Activated CD8-positive, alpha-beta memory T cell treated with anti-CD3 and anti-CD28 coated beads, Interleukin-2, amount 50 U/mL, for 24 hours (primary cell): ENCODE data around the gene VWA3A.
"Not testable (repeated sequence)": the region's sequence is repeated elsewhere in the genome, so short reads cannot be mapped to it uniquely, and the experiment has no call there.

Experiments
- DNase-seq: peaks from one replicate; pipeline ENCODE4 v3.0.0-alpha.2; 2020; ENCODE audit errors: extremely low read depth

VWA3A gene

GRCh38 chr16:22132801-22133200 lies 40.5 kb downstream of the VWA3A start:
- DNase-seq, result no peak

DNA sequence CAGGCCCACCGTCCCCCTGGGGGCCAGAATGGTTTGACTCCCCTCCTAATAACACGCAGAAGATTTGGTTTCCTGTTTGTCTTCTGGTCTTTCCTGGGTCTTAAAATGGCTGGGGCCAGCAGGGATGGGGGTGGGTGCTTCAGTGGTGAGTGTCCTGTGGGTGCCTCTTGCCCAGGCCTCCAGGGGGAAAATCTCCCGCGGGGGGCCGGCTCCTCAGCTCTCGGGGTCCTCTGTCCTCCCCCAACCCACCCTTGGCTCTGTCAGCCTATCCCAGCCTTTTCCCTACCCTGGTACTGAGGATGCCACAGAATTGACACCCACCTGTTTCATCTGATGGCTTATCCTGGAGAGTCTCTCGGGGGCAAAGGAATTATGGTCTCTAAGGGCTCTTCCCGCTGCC lies 46.1 kb downstream of the VWA3A start:
- DNase-seq, result no peak

DNA sequence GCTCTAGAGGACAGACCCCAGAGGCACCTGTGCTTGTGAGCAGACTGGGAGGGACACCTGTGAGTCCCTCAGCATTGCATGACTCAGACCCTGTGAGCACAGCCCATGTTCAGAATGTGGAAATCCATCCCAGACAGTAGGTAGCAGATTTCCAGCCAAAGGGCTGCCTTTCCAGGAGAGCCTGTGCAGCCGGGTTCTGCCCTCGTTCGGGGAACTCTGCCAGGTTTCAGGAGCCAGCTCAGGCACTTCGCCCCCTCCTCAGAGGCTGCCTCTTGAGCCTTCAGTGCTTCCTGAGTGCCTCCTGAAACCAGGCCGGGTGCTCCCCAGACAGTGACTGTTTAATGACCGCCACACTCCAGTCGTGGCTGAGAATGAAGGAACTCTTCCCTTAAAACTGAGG lies 46.7 kb downstream of the VWA3A start:
- DNase-seq, result no peak

GRCh38 chr16:22139732-22140131 lies 47.4 kb downstream of the VWA3A start:
- DNase-seq, result no peak

DNA sequence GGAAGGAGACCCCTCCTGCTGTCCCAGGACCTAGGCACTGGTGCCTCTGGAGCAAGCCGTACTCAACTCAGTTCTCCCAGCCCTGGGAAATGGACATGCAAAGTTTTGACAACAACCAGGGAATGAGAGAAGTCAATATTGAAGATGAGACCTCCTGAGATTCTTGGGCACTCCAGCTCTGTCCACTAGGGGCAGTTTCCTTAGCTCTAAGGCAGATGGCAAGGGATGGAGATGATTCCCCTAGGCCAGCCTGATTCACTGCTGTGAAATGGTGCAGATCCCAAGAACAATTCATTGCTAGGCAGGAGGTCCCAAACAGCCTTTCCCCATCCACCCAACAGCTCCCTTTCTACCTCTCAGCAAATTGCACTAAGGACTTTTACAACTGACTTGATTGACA lies 49.4 kb downstream of the VWA3A start:
- no peak for DNase-seq

GRCh38 chr16:22144520-22144919 lies 52.2 kb downstream of the VWA3A start:
- no peak for DNase-seq

DNA sequence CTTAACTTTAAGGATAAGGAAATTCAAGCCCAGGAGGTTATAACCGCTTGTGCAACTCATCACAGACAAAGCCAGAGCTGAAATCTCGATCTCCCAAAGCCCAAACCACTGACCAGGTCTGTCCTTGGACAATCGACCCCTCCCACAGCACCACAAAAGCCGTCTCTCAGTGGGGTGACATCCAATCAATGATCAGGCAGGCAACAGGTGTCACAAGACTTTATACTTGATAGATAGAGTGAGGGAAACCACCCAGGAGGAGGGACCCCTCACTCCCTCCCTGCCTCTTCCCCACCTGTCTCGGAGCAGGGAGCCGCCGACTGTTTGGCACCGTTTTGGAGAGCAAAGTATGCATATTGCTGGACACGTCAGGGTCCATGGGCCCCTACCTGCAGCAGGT lies 55.5 kb downstream of the VWA3A start:
- no peak for DNase-seq

GRCh38 chr16:22151246-22151998 lies 59.1 kb downstream of the VWA3A start:
- no peak for DNase-seq

DNA sequence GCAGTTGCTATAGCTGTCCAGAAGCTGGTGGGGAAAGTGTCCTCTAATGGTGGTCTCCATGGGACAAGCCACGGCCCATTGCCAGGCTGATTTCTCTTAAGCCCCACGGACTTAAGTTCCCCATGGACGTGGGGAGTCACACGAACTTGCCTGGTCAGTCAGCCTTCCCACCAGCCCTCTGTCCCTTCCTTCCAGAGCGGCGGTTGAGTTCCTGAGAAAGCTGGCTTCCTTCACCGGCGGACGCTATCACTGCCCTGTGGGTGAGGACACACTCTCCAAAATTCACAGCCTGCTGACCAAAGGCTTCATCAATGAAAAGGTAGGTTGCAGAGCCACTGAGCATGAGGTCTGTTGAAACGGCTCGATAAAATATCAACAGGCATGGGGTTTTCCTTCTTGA lies 60.0 kb downstream of the VWA3A start:
- DNase-seq, result no peak

- DNase-seq, result not testable (repeated sequence)
Measured at GRCh38 chr16:22153078-22153477, 60.7 kb downstream of the VWA3A start.

DNA sequence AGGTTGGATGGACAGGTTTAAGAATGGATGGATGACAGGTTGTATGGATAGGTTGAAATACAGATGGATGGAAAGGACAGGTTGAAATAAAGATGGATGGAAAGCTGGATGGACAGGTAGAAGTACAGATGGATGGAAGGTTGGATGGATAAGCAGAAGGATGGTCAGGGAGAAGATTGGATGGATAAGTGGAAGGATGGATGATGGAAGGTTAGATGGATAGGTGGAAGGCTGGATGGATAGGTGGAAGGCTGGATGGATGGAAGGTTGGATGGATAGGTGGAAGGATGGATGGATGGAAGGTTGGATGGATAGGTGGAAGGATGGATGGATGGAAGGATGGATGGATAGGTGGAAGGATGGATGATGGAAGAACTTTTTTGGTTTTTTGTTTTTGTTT lies 69.1 kb downstream of the VWA3A start:
- DNase-seq, result no peak

DNA sequence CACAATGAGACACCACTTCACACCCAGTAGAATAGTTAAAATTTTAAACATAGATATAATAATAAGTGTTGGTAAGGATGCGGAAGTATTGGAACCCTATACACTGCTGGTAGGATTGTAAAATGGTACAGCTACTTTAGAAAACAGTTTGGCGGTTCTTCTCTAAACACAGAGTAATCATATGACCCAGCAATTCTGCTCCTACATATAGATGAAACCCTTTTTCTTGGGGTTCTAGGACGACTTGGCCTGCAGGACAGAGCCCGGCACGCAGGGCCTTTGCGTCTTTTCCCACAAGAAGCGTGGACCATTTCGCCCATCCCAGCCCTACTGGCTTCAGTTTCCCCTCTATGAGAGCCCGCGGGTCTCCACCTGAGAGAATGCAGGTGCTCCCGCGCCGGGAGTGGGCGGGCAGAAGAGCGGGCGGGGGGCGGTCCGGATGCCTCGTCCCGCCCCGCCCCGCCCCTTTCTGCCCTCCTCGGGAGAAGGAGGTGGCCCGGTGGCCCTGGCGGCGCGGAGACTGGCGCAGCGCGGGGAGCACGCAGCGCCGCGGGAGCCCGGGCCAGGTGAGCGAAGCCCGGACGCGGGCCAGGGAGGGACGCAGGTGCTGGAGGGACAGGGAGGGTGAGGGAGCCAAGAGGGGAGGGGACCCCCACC lies 69.8 kb downstream of the VWA3A start, which contains the start of gene SDR42E2:
SDR42E2 (plus strand) TSS at position 508 of the 657 bp plus-strand sequence. CDS start 3,077 bp downstream, outside the sequence.
- DNase-seq, result no peak

- DNase-seq, result no peak
Measured at GRCh38 chr16:22162656-22163009, 70.3 kb downstream of the VWA3A start.

GRCh38 chr16:22163806-22164205 lies 71.5 kb downstream of the VWA3A start:
- no peak for DNase-seq

DNA sequence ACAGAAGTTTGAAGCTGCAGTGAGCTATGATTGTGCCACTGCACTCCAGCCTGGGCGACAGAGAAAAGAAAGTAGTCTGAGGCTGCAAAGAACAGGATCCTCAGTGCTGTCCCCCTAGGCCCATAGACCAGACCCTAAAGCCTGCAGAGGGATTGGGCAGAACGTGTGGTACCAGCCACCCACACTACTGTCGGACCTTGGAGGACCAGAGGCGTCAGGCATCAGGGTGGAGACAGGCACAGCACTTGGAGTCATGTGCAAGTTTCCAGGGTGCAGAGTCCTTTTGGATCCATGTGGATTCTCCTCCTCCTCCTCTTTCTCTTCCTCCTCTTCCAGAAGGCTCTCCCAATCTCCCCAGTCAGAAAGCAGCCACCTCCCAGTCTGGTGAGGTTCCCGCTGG lies 72.1 kb downstream of the VWA3A start:
- no peak for DNase-seq

DNA sequence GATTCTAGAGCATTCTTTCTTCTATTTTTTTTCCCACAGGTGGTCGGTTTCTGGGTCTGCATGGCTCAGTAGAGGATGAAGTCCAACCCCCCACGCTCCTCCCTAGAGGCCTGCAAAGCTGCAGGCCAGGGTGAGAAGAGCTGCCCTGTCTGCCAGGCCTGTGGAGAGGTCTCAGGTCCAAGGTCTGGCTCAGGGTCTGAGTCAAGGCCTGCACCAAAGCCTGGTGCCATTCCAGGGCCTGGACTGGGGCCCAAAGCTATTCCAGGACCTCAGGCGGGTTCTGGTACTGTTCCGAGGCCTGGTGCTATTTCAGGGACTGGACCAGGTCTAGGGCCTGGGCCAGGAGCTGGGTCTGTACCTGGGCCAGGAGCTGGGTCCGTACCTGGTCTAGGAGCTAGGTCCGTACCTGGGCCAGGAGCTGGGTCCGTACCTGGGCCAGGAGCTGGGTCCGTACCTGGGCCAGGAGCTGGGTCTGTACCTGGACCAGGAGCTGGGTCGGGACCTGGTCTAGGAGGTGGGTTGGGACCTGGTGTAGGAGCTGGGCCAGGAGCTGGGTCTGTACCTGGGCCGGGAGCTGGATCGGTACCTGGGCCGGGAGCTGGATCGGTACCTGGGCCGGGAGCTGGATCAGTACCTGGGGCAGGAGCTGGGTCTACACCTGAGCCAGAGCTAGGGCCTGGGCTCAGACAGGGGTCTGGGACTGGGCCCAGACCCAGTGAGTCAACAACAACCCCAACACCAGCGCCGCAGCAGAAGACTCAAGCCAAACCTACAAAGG lies 73.4 kb downstream of the VWA3A start:
- no peak for DNase-seq

DNA sequence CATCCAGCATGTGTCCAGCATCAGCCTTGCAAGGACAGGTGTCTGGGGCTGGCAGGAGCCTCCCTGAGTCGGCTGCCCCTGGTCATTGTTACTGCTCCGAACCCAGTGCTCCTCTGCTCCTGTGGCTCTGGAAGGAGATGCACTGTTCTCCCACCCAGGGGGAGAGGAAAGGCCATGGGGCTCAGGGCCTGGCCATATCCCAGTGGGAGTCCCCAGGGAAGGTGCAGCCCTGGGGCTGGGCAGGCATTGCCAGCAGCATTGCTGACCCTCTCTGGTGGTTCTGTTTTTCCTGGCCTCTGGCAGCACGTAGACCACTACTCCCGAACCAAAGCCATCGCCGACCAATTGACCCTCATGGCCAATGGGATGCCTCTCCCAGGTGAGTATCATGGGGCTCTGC lies 79.6 kb downstream of the VWA3A start:
- DNase-seq, result no peak

- DNase-seq, result not testable (repeated sequence)
Measured at GRCh38 chr16:22172642-22173041, 80.3 kb downstream of the VWA3A start.

- no peak for DNase-seq
Measured at GRCh38 chr16:22174642-22175041, 82.3 kb downstream of the VWA3A start.

DNA sequence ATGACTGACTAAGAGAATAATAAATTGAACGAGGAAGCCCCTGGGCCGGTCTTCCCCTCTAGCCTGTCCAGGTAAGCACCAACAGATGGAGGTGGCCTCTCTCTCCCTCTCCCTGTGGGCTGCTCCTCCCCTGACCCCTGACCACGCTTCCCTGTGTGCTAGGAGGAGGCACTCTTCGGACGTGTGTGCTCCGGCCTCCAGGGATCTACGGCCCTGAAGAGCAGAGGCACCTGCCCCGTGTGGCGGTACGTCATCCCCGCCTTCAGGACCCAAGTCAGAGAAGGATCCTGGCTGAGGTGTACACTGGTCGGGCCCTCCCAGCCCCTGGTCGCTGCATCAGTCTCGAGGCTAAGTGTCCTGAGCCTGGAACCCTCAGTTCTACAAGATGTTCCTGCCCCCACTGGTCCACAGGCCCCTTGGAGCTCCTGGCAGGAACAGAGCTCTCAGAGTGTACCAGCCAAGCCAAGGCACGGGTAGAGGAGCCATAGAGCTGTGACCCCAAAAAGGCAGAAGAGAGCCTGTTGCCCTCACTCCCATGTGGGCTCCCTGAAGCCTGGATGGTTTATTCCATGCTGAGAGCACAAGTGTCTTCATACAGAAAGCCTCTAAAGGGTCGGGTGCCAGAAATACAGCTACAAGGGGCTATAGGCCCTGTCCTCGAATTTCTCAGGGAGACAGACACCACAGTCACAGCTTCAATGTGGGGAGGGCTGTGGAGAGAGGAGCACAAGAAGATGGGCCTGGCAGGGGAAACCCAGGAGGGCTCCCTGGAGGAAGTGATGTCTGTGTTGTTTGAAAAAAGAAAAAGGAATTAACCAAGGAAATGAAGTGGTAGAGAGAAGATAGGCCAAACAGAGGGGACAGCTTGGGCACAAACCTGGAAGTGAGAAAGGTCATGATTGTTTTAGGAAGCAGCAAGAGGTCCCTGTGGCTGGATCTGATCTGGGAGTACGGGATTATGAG lies 85.9 kb downstream of the VWA3A start:
- DNase-seq, result no peak

DNA sequence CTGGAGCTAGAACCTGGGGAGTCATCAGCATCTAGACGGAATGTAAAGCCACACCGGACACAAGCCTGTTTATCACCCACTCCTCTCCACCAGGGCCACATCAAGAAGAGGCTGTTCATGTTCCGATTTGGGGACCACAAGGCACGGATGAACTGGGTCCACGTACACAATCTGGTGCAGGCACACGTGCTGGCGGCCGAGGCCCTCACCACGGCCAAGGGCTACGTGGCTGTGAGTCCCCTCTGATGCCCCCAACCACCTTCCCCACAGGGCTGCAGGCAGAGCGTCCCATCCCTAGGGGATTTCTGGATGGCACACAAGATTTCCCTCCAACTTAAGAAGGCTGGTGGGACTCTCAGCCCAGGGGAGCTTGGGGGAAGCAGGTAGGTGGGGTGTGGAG lies 89.1 kb downstream of the VWA3A start:
- no peak for DNase-seq

- no peak for DNase-seq
Measured at GRCh38 chr16:22181843-22182242, 89.5 kb downstream of the VWA3A start.
